ENCODE data around the gene ABCD2. TPM values are rescaled to one million over a fixed set of nuclear protein-coding genes. Genes with fewer than 3 reads are reported as not detected.
A peak's percentile ranks its signal among the peaks of the same experiment; 100 is the strongest.

The ABCD2 gene
- total RNA-seq, 1 donor from 2014 or later: 0.47 TPM

DNA sequence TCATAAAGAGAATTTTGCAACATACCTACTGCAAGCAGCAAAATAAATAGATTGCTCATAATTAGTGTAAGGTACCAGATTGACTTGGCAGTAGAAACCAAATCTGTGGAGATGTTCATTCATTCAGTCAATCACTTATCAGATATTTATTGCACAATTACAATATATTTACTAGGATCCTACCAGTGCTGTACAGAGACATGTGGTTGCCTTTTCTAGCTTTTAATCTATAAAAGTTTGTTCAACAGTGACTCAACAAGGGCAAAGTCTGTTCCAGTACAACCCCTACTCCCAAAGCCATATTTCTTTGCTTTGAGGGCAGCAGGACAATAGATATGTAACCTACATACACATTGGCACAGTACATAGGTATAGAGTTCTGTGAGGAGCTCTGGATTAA lies 27.3 kb downstream of the ABCD2 start:
- ATAC-seq (no peak), DNase-seq (no peak)
- no peaks in the 10 kb centered on the region for H3K4me1 ChIP-seq
- H3K36me3 ChIP-seq: no peaks in the 10 kb centered on the region
- H3K9me3 ChIP-seq: no peaks in the 10 kb centered on the region
- H3K4me3 ChIP-seq: no peak overlapping the region
- no peaks in the 10 kb centered on the region for H3K27me3 ChIP-seq (ENCODE audit: low read depth)
- intact Hi-C loops (cut with DNase I): no loop called here
- TF ChIP-seq, protein P1, sequence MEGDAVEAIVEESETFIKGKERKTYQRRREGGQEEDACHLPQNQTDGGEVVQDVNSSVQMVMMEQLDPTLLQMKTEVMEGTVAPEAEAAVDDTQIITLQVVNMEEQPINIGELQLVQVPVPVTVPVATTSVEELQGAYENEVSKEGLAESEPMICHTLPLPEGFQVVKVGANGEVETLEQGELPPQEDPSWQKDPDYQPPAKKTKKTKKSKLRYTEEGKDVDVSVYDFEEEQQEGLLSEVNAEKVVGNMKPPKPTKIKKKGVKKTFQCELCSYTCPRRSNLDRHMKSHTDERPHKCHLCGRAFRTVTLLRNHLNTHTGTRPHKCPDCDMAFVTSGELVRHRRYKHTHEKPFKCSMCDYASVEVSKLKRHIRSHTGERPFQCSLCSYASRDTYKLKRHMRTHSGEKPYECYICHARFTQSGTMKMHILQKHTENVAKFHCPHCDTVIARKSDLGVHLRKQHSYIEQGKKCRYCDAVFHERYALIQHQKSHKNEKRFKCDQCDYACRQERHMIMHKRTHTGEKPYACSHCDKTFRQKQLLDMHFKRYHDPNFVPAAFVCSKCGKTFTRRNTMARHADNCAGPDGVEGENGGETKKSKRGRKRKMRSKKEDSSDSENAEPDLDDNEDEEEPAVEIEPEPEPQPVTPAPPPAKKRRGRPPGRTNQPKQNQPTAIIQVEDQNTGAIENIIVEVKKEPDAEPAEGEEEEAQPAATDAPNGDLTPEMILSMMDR (IDR thresholded peaks at IDR 0.05): no peak
- no peak overlapping the region for H3K27ac ChIP-seq

DNA sequence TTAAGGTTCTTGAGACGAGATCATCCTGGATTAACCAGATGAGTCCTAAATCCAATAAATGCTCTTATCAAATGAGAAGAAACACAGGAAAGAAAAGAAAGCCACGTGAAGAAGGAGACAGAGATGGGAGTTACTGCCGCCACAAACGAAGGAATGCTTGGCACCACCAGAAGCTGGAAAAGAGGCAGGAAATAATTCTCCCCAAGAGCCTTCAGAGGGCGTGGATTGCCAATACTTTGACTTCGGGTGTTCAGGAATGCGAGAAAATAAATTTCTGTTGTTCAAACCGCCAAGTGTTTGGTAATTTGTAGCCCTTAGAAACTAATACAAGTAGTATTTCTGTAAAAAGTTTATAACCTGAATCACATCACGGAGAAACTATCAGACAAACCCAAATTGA lies 31.3 kb downstream of the ABCD2 start:
- no peaks in the 10 kb centered on the region for H3K9me3 ChIP-seq

GRCh38 chr12:39587225-39587624 lies 32.4 kb downstream of the ABCD2 start:
- Histone ChIP-seq H3K4me1 (no peaks in the 10 kb centered on the region), H3K4me3 (no peak overlapping the region), H3K27me3 (ENCODE audit: low read depth) (no peaks in the 10 kb centered on the region), H3K36me3 (no peaks in the 10 kb centered on the region), H3K27ac (no peak overlapping the region), H3K9me3 (no peaks in the 10 kb centered on the region)
- TF ChIP-seq, protein P1 (IDR thresholded peaks at IDR 0.05): peak; percentile 13
- DNase-seq (no peak), ATAC-seq (peak in 1 of 2 donors; percentile 38)
- intact Hi-C loops (cut with DNase I): no loop called here

More for the DNA sequence above, 31.3 kb downstream of the ABCD2 start:
- Histone ChIP-seq H3K27me3 (ENCODE audit: low read depth) (no peaks in the 10 kb centered on the region), H3K4me3 (no peak overlapping the region), H3K27ac (no peak overlapping the region), H3K4me1 (no peaks in the 10 kb centered on the region), H3K36me3 (no peaks in the 10 kb centered on the region)
- ATAC-seq: no peak
- no peak for DNase-seq
- TF ChIP-seq, protein P1 (IDR thresholded peaks at IDR 0.05): no peak
- intact Hi-C loops (cut with DNase I): no loop called here

DNA sequence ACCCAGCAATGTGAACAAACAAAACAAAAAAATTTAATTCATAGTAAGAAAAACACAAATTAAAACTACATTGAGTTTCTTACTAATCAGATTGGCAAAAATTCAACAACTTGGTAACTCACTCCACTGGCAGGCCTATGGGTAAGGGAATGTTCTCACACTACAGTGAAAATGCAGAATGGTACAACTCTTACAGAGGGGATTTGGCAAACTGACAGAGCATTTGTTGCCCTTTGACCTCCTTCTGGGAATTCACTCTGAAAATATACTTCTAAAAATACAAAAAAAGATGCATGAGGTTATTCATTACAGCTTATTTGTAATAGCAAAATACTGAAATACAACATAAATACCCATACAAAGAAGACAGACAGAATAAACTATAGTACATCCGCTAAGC lies 32.8 kb downstream of the ABCD2 start:
- H3K4me1 ChIP-seq: no peaks in the 10 kb centered on the region
- DNase-seq (no peak), ATAC-seq (no peak)
- H3K9me3 ChIP-seq: no peaks in the 10 kb centered on the region
- intact Hi-C loops (cut with DNase I): no loop called here
- no peak overlapping the region for H3K27ac ChIP-seq
- no peaks in the 10 kb centered on the region for H3K36me3 ChIP-seq
- H3K4me3 ChIP-seq: no peak overlapping the region
- no peaks in the 10 kb centered on the region for H3K27me3 ChIP-seq (ENCODE audit: low read depth)
- TF ChIP-seq, protein P1 (IDR thresholded peaks at IDR 0.05): no peak

- intact Hi-C loops (cut with DNase I): no loop called here
- H3K4me1 ChIP-seq: no peaks in the 10 kb centered on the region
- no peak for DNase-seq
- no peaks in the 10 kb centered on the region for H3K36me3 ChIP-seq
- H3K4me3 ChIP-seq: no peak overlapping the region
- no peaks in the 10 kb centered on the region for H3K9me3 ChIP-seq
- H3K27me3 ChIP-seq (ENCODE audit: low read depth): no peaks in the 10 kb centered on the region
- no peak overlapping the region for H3K27ac ChIP-seq
- TF ChIP-seq, protein P1 (IDR thresholded peaks at IDR 0.05): no peak
- no peak for ATAC-seq
These were observed 38.0 kb downstream of the ABCD2 start for GRCh38 chr12:39581592-39581991.

DNA sequence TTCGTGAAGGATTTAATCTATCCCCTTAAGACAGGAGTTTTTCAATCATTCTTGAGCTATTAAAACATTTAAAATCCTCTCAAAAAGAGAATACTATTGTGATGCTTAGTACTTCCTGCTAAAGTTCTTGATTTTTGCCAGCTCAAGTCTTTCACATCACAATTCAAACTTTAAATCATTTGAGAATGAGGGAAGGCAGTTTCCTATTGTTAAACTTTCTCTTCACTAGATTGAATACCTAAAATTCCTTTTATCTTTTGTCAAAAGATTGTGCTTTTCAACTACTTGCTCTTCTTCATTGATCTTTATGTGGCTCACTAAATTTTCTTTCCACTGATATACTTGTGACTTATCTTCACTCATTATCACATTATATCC lies 44.1 kb downstream of the ABCD2 start:
- DNase-seq (no peak), ATAC-seq (no peak)
- TF ChIP-seq, protein P1 (IDR thresholded peaks at IDR 0.05): no peak
- no peaks in the 10 kb centered on the region for H3K9me3 ChIP-seq
- H3K36me3 ChIP-seq: no peaks in the 10 kb centered on the region
- no peaks in the 10 kb centered on the region for H3K27me3 ChIP-seq (ENCODE audit: low read depth)
- no peak overlapping the region for H3K4me3 ChIP-seq
- no peaks in the 10 kb centered on the region for H3K4me1 ChIP-seq
- intact Hi-C loops (cut with DNase I): no loop called here
- no peak overlapping the region for H3K27ac ChIP-seq

Data from lower lobe of right lung (tissue), 2 donors.